Activated T-helper 2 cell treated with anti-CD3 and anti-CD28 coated beads, Interferon-gamma antibody, Interleukin-2, Interleukin-4, amounts not matched to agents 10 μg/mL and 5 μg/mL and 100 μg/mL, durations not matched to agents 14 hours and 24 hours and 36 hours (primary cell): Measurements from ENCODE around the gene PRRC2C. TPM values are rescaled to one million over a fixed set of nuclear protein-coding genes. Genes with fewer than 3 reads are reported as not detected.

Source experiments
- DNase-seq: peaks from one replicate; pipeline ENCODE4 v3.0.0; 2021; ENCODE audit warnings: low spot score
- H3K27ac Mint-ChIP-seq: one replicate; pipeline ENCODE4 v1.8.0; 2021; ENCODE audit warnings: mixed read lengths
- H3K27me3 Mint-ChIP-seq: one replicate; pipeline ENCODE4 v1.8.0; 2021; ENCODE audit warnings: low read depth, mixed read lengths
- H3K36me3 Mint-ChIP-seq: one replicate; pipeline ENCODE4 v1.8.0; 2021; ENCODE audit warnings: low read depth, mixed read lengths
- H3K4me1 Mint-ChIP-seq: one replicate; pipeline ENCODE4 v1.8.0; 2021; ENCODE audit warnings: low read depth, mixed read lengths
- H3K4me3 Mint-ChIP-seq: one replicate; pipeline ENCODE4 v1.8.0; 2021; ENCODE audit warnings: low read depth, mild to moderate bottlenecking, moderate library complexity, mixed read lengths
- H3K9me3 Mint-ChIP-seq: one replicate; pipeline ENCODE4 v1.8.0; 2021; ENCODE audit warnings: mixed read lengths
- intact Hi-C: fragments of 100-400 bp; cut with micrococcal nuclease; formaldehyde crosslinking; loops from one replicate; pipeline ENCODE4 v1.15.1; 2023
- total RNA-seq: library from RNA; stranded (reverse); gene quantifications from 2 replicates; pipeline ENCODE4 v1.2.3, GENCODE V29; 2022

The PRRC2C gene
- total RNA-seq, 1 donor from 2014 or later = 286 TPM

DNA sequence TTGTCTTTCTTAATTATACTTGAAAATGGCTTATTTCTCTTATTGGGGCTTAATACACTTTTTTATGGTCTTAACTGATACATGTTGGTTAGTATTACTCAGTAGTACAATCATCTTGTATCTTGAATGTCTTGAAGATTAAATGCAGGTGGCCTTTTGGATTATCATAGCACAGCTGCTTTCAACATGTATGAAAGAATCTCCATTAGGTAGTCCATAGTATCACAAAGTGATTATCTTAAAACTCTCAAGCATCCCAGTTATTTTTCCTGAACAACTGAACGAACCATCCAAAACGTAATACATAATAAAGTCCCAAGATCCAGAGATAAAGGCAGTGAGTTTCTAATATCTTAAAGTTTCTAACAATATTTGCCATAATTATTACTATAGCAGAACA, 85.0 kb downstream of the PRRC2C start:
- intact Hi-C loops = no loop called here
- Mint-ChIP-seq H3K4me3 (no peak overlapping the region), H3K9me3 (no peaks in the 10 kb centered on the region), H3K36me3 (peaks cover 74% of the 10 kb centered on the region), H3K27ac (no peak overlapping the region), H3K4me1 (peaks cover 1% of the 10 kb centered on the region), H3K27me3 (no peaks in the 10 kb centered on the region)
- DNase-seq = no peak

GRCh38 chr1:171576144-171576543, 90.8 kb downstream of the PRRC2C start:
- H3K4me3 Mint-ChIP-seq = no peak overlapping the region
- H3K4me1 Mint-ChIP-seq = peaks cover 11% of the 10 kb centered on the region
- H3K27ac Mint-ChIP-seq = no peak overlapping the region
- H3K9me3 Mint-ChIP-seq = no peaks in the 10 kb centered on the region
- DNase-seq = no peak
- peaks cover 81% of the 10 kb centered on the region for H3K36me3 Mint-ChIP-seq
- H3K27me3 Mint-ChIP-seq = no peaks in the 10 kb centered on the region
- intact Hi-C loops = no loop called here

GRCh38 chr1:171581226-171581625, 95.9 kb downstream of the PRRC2C start:
- H3K4me3 Mint-ChIP-seq = no peak overlapping the region
- H3K27me3 Mint-ChIP-seq = no peaks in the 10 kb centered on the region
- H3K36me3 Mint-ChIP-seq = peaks cover 81% of the 10 kb centered on the region
- H3K27ac Mint-ChIP-seq = peak overlapping the region; percentile 16
- intact Hi-C loops = loop anchor here (5.0 kb wide), 1 partner anchor 94 kb away; the partner anchor contains the start of gene PRRC2C
- DNase-seq = no peak
- H3K9me3 Mint-ChIP-seq = no peaks in the 10 kb centered on the region
- H3K4me1 Mint-ChIP-seq = peaks cover 21% of the 10 kb centered on the region

- Mint-ChIP-seq H3K27me3 (no peaks in the 10 kb centered on the region), H3K27ac (peak overlapping the region; percentile 38), H3K4me3 (no peak overlapping the region), H3K4me1 (peaks cover 21% of the 10 kb centered on the region), H3K36me3 (peaks cover 81% of the 10 kb centered on the region), H3K9me3 (no peaks in the 10 kb centered on the region)
- no peak for DNase-seq
- intact Hi-C loops = loop anchor here (5.0 kb wide), 1 partner anchor 94 kb away; the partner anchor contains the start of gene PRRC2C
Observed at GRCh38 chr1:171581766-171582165, 96.4 kb downstream of the PRRC2C start.

DNA sequence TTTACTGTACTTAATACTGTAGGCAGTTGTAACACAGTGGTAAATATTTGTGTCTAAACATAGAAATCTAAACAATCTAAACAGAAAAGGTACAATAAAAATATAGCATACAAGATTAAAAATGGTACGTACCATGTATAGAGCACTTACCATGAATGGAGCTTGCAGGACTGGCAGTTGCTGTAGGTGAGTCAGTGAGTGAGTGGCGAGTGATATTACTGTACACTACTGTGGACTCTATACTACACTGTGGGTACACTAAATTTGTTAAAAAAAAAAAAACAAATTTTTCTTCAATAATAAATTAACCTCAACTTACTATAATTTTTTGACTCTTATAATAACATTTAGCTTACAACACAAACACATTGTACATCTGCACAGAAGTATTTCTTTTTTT, 97.3 kb downstream of the PRRC2C start:
- no peak for DNase-seq
- no peak overlapping the region for H3K4me3 Mint-ChIP-seq
- peaks cover 80% of the 10 kb centered on the region for H3K36me3 Mint-ChIP-seq
- peaks cover 21% of the 10 kb centered on the region for H3K4me1 Mint-ChIP-seq
- no peaks in the 10 kb centered on the region for H3K9me3 Mint-ChIP-seq
- no peak overlapping the region for H3K27ac Mint-ChIP-seq
- intact Hi-C loops = loop anchor here (5.0 kb wide), 1 partner anchor 95 kb away; the partner anchor contains the start of gene PRRC2C
- no peaks in the 10 kb centered on the region for H3K27me3 Mint-ChIP-seq

DNA sequence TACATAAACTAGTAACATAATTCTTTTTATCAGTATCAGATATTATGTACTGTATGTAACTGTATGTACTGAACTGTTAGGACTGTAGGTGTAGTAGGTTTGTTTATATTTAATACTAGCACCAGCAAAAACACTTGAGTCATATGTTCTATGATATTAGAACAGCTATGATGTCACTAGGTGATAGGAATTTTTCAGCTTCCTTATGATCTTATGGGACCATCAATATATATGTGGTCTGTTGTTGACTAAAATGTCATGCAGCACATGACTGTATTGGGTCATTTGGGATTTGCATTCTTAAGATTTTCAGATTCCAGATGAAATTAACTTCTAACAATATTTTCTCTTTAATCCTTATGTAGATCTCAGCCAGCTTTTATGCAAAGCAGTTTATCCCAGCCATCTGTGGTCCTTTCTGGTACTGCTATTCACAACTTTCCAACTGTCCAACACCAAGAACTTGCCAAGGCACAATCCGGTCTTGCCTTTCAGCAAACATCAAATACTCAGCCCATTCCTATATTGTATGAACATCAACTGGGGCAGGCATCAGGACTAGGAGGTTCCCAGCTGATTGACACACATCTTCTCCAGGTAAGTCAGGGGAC, 98.4 kb downstream of the PRRC2C start:
- H3K4me3 Mint-ChIP-seq = no peak overlapping the region
- DNase-seq = no peak
- peaks cover 78% of the 10 kb centered on the region for H3K36me3 Mint-ChIP-seq
- peaks cover 21% of the 10 kb centered on the region for H3K4me1 Mint-ChIP-seq
- H3K27ac Mint-ChIP-seq = no peak overlapping the region
- intact Hi-C loops = loop anchor here (5.0 kb wide), 1 partner anchor 96 kb away; the partner anchor contains the start of gene PRRC2C
- H3K9me3 Mint-ChIP-seq = no peaks in the 10 kb centered on the region
- H3K27me3 Mint-ChIP-seq = no peaks in the 10 kb centered on the region

- H3K27ac Mint-ChIP-seq = no peak overlapping the region
- no peak for DNase-seq
- no peaks in the 10 kb centered on the region for H3K27me3 Mint-ChIP-seq
- H3K4me3 Mint-ChIP-seq = no peak overlapping the region
- peaks cover 23% of the 10 kb centered on the region for H3K4me1 Mint-ChIP-seq
- H3K9me3 Mint-ChIP-seq = no peaks in the 10 kb centered on the region
- peaks cover 80% of the 10 kb centered on the region for H3K36me3 Mint-ChIP-seq
- intact Hi-C loops = loop anchor here (5.0 kb wide), 1 partner anchor 33 kb away; no protein-coding TSS in a partner anchor
Observed at GRCh38 chr1:171585715-171586114, 100.4 kb downstream of the PRRC2C start.

DNA sequence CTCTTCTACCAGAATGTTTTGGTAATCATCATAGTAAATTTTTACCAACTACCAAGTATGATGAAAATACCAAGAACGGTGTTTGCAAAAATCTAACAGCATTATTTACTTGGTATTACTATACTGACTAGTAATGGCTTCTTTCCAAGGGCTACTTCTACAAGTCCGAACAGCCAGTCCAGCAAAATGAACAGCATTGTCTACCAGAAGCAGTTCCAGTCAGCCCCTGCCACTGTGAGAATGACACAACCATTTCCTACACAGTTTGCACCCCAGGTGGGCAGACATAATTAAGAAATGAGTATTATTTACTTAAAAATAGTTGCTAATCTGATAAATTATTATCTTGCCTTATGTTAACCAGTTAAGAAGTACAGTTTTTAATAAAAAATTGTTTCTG, 102.9 kb downstream of the PRRC2C start:
- no peak for DNase-seq
- Mint-ChIP-seq H3K4me3 (no peak overlapping the region), H3K27ac (no peak overlapping the region), H3K9me3 (no peaks in the 10 kb centered on the region), H3K36me3 (peaks cover 80% of the 10 kb centered on the region), H3K27me3 (no peaks in the 10 kb centered on the region), H3K4me1 (peaks cover 11% of the 10 kb centered on the region)
- intact Hi-C loops = loop anchor here (5.0 kb wide), 1 partner anchor 36 kb away; no protein-coding TSS in a partner anchor

GRCh38 chr1:171590022-171590421, 104.7 kb downstream of the PRRC2C start:
- Mint-ChIP-seq H3K9me3 (no peaks in the 10 kb centered on the region), H3K36me3 (peaks cover 65% of the 10 kb centered on the region), H3K4me1 (peaks cover 11% of the 10 kb centered on the region), H3K27ac (peak overlapping the region; percentile 47), H3K27me3 (no peaks in the 10 kb centered on the region), H3K4me3 (no peak overlapping the region)
- DNase-seq = no peak
- intact Hi-C loops = no loop called here

DNA sequence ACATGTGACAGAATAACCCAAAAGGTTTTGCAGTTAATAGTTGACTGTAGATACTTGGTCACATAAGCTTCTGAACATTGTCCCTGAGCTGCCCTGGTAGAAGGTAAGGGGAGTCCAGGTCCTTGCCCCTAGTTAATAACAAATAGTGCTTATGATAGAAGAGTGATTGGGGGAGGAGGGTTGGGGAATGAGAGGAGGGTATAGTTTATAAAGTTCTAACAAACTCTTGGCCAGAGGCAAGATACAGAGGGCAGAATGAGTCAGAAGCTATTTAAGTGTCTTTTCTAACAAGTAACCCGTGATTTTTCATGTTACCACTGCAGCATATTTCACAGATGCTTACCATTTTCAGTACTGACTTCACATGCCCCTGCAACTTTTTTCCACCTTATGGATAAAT, 110.0 kb downstream of the PRRC2C start:
- H3K36me3 Mint-ChIP-seq = peaks cover 37% of the 10 kb centered on the region
- no peaks in the 10 kb centered on the region for H3K9me3 Mint-ChIP-seq
- H3K27me3 Mint-ChIP-seq = no peaks in the 10 kb centered on the region
- intact Hi-C loops = no loop called here
- no peak for DNase-seq
- H3K27ac Mint-ChIP-seq = no peak overlapping the region
- no peak overlapping the region for H3K4me3 Mint-ChIP-seq
- no peaks in the 10 kb centered on the region for H3K4me1 Mint-ChIP-seq

GRCh38 chr1:171596119-171596518, 110.8 kb downstream of the PRRC2C start:
- Mint-ChIP-seq H3K36me3 (peaks cover 29% of the 10 kb centered on the region), H3K9me3 (no peaks in the 10 kb centered on the region), H3K4me3 (no peak overlapping the region), H3K27me3 (no peaks in the 10 kb centered on the region), H3K27ac (no peak overlapping the region), H3K4me1 (no peaks in the 10 kb centered on the region)
- intact Hi-C loops = no loop called here
- no peak for DNase-seq

- Mint-ChIP-seq H3K27ac (no peak overlapping the region), H3K27me3 (no peaks in the 10 kb centered on the region), H3K9me3 (no peaks in the 10 kb centered on the region), H3K4me1 (no peaks in the 10 kb centered on the region), H3K36me3 (peaks cover 23% of the 10 kb centered on the region), H3K4me3 (no peak overlapping the region)
- DNase-seq = no peak
- intact Hi-C loops = no loop called here
Observed at GRCh38 chr1:171596705-171597104, 111.4 kb downstream of the PRRC2C start.

DNA sequence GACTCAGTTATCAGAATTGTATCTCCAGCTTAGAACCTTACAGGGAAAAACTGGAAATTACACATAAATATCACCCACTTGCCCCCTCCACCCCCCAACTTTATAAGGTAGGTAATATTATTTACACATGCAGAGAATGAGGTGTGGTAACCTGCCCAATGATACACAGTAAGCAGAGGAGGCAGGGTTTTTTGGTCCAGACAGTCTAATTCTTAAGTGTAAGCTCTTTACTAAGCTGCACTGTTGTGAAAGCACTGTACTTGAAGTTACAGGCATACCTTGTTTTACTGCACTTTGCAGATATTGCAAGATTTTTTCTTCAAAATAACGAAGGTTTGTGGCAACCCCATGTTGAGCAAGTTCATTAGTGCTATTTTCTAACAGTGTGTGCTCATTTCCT, 111.9 kb downstream of the PRRC2C start:
- DNase-seq = no peak
- H3K4me3 Mint-ChIP-seq = no peak overlapping the region
- H3K36me3 Mint-ChIP-seq = peaks cover 19% of the 10 kb centered on the region
- intact Hi-C loops = no loop called here
- H3K4me1 Mint-ChIP-seq = no peaks in the 10 kb centered on the region
- no peaks in the 10 kb centered on the region for H3K27me3 Mint-ChIP-seq
- H3K9me3 Mint-ChIP-seq = no peaks in the 10 kb centered on the region
- no peak overlapping the region for H3K27ac Mint-ChIP-seq
